ENCODE results near the gene SFMBT2.

- no peak for TF ChIP-seq GATA2 (IDR thresholded peaks at IDR 0.05; ENCODE audit: low read depth, low read length)
- TF ChIP-seq GATA3 (IDR thresholded peaks at IDR 0.05; ENCODE audit: low read depth, low read length): no peak
Measured at GRCh38 chr10:7168414-7168813, 242.4 kb downstream of the SFMBT2 start.
